PC-3 (cell line): ENCODE results near the gene RXRA. TPM values are rescaled to one million over a fixed set of nuclear protein-coding genes. Genes with fewer than 3 reads are reported as not detected.

ENCODE experiments used
- ATAC-seq: fragments of 200-7000 bp; cut with Tn5 transposase; 2 replicates; pipeline ENCODE4 v1.9.1; 2020; ENCODE audit warnings: mild to moderate bottlenecking, moderate library complexity
- BruUV-seq: library from RNA; stranded (reverse); fragments of 400-500 nt; replicated peaks from 2 replicates; lab custom pipeline; 2021; lab: Mats Ljungman, UMichigan
- CTCF ChIA-PET: fragments of 300-600 bp; sonication (Branson Sonifier 250); formaldehyde crosslinking; loops from one replicate; lab custom pipeline; 2022; ENCODE audit warnings: antibody characterized with exemption; lab: Charles Lee
- POLR2A ChIA-PET: fragments of 300-600 bp; sonication (Branson Sonifier 250); formaldehyde crosslinking; loops from one replicate; lab custom pipeline; 2022; ENCODE audit warnings: antibody characterized with exemption; ENCODE audit not compliant: unreplicated experiment; lab: Charles Lee
- DNase-seq: peaks from one replicate; pipeline ENCODE4 v3.0.0-alpha.2; 2015
- H2AFZ ChIP-seq: fragments of 300-600 bp; sonication (generic); 2 replicates; pipeline ENCODE4 v1.6.0; 2016; ENCODE audit warnings: antibody characterized with exemption, low read length
- H3F3A ChIP-seq: fragments of 300-600 bp; sonication (generic); one replicate; pipeline ENCODE4 v1.6.0; 2017; ENCODE audit warnings: antibody characterized with exemption, low read length, control low read depth, mild to moderate bottlenecking; ENCODE audit not compliant: unreplicated experiment
- H3K27ac ChIP-seq: fragments of 300-600 bp; sonication (generic); 2 replicates; pipeline ENCODE4 v1.5.1; 2016; ENCODE audit warnings: mild to moderate bottlenecking, low read length
- H3K27me3 ChIP-seq: fragments of 300-600 bp; sonication (generic); 2 replicates; pipeline ENCODE4 v1.6.1; 2016; ENCODE audit warnings: low read length, mixed read lengths
- H3K36me3 ChIP-seq: fragments of 300-600 bp; sonication (generic); 2 replicates; pipeline ENCODE4 v1.6.1; 2016; ENCODE audit warnings: low read depth, mixed run types, low read length, mixed read lengths
- H3K4me1 ChIP-seq: fragments of 300-600 bp; sonication (generic); 2 replicates; pipeline ENCODE4 v1.5.1; 2016; ENCODE audit warnings: low read length; ENCODE audit not compliant: insufficient read depth
- H3K4me2 ChIP-seq: fragments of 300-600 bp; sonication (generic); 2 replicates; pipeline ENCODE4 v1.6.0; 2016; ENCODE audit warnings: low read length
- H3K4me3 ChIP-seq: fragments of 300-600 bp; sonication (generic); 2 replicates; pipeline ENCODE4 v1.5.1; 2016; ENCODE audit warnings: mild to moderate bottlenecking, low read length, mixed read lengths
- H3K79me2 ChIP-seq: fragments of 300-600 bp; sonication (generic); 2 replicates; pipeline ENCODE4 v1.6.1; 2017; ENCODE audit warnings: low read length, mixed read lengths
- H3K9ac ChIP-seq: fragments of 300-600 bp; sonication (generic); 2 replicates; pipeline ENCODE4 v1.6.0; 2016; ENCODE audit warnings: mild to moderate bottlenecking, low read length
- H3K9me2 ChIP-seq: fragments of 300-600 bp; sonication (generic); replicated peaks from 2 replicates; pipeline ENCODE4 v1.6.1; 2016; ENCODE audit warnings: mixed run types, low read length, mixed read lengths
- H3K9me3 ChIP-seq: fragments of 300-600 bp; sonication (generic); 2 replicates; pipeline ENCODE4 v1.6.1; 2016; ENCODE audit warnings: low read length, mixed read lengths
- H4K20me1 ChIP-seq: fragments of 300-600 bp; sonication (generic); 2 replicates; pipeline ENCODE4 v1.6.1; 2016; ENCODE audit warnings: low read length, mixed read lengths
- EZH2 ChIP-seq: fragments of 300-600 bp; sonication (generic); IDR thresholded peaks from one replicate; pipeline ENCODE4 v1.6.1; 2017; ENCODE audit warnings: antibody characterized with exemption, mild to moderate bottlenecking, low read length; ENCODE audit not compliant: unreplicated experiment
- EZH2phosphoT487 ChIP-seq: fragments of 300-600 bp; sonication (generic); IDR thresholded peaks from 2 replicates; pipeline ENCODE4 v1.6.1; 2018; ENCODE audit warnings: mild to moderate bottlenecking, antibody characterized with exemption, low read length, borderline replicate concordance
- intact Hi-C: fragments of 100-400 bp; cut with micrococcal nuclease; formaldehyde crosslinking; loops from 2 replicates; pipeline ENCODE4 v1.9.0; 2023
- total RNA-seq: library from RNA; depleted of rRNA; stranded (reverse); fragments of >200 nt; gene quantifications from 2 replicates; pipeline ENCODE4 v1.2.3, GENCODE V29; 2014
- TF ChIP-seq, protein P1 (sequence below): fragments of 300-600 bp; sonication (generic); conservative IDR thresholded peaks from 2 replicates; pipeline ENCODE4 v1.5.1; 2017; ENCODE audit warnings: antibody characterized with exemption, low read depth, mild to moderate bottlenecking, low read length

Gene RXRA
- total RNA-seq, 1 experiment from 2014 or later, result 17.5 TPM

DNA sequence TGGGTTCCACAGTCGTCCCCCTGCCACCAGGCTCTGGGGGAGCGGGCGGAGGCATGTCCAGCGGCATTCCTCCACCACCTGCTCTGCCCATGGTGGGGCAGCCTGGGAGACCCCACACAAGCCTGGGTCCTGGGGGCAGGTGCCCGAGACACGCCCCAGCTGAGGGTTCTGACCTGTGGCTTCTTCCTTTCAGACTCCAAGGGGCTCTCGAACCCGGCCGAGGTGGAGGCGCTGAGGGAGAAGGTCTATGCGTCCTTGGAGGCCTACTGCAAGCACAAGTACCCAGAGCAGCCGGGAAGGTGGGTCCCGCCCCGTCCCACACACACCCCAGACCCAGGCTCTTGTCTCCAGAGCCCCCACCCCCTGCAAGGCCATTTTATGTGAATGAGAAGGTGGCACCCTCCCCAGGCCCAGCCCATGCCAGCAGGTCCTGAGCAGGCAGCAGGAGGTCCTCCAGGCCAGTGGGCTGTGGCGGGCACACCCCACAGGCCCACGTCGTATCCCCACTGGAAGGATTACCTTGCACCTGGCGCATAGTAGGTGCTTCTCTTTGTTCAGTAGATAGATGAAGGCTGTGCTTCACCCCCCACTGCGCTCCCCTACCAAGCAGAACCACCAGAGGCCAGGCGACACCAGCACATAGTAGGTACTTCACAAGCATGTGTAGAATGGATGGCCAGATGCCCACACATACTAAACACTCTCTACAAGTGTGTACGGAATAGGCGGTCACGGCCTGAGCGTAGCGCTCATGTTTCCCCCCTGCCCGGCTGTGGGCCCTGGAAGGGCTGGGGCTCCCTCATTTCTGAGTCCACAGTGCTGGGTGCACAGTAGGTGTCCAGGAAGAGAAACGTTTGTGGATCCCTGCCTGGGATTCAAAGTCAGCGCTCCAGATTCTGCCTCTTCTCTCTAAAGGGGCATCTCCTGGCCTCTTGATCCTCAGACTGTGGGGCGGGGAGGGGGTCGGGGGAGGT, 107.9 kb downstream of the RXRA start:
- intact Hi-C loops, result loop anchor here (10.0 kb wide), 1 partner anchor 69 kb away; no protein-coding TSS in a partner anchor
- no TSS peak for BruUV-seq
- Histone ChIP-seq H3K4me3 (no peak overlapping the region), H3K36me3 (no peaks in the 10 kb centered on the region), H4K20me1 (no peaks in the 10 kb centered on the region), H3K4me2 (no peak overlapping the region), H3K27ac (no peak overlapping the region), H3K27me3 (no peaks in the 10 kb centered on the region), H3K9me3 (no peaks in the 10 kb centered on the region), H3F3A (no peaks in the 10 kb centered on the region), H2AFZ (no peak overlapping the region), H3K4me1 (no peaks in the 10 kb centered on the region), H3K9ac (no peak overlapping the region), H3K79me2 (no peaks in the 10 kb centered on the region), H3K9me2 (no peaks in the 10 kb centered on the region)
- CTCF ChIA-PET, result no interaction called here
- no peak for TF ChIP-seq EZH2
- TF ChIP-seq EZH2phosphoT487, result no peak
- TF ChIP-seq, protein P1, sequence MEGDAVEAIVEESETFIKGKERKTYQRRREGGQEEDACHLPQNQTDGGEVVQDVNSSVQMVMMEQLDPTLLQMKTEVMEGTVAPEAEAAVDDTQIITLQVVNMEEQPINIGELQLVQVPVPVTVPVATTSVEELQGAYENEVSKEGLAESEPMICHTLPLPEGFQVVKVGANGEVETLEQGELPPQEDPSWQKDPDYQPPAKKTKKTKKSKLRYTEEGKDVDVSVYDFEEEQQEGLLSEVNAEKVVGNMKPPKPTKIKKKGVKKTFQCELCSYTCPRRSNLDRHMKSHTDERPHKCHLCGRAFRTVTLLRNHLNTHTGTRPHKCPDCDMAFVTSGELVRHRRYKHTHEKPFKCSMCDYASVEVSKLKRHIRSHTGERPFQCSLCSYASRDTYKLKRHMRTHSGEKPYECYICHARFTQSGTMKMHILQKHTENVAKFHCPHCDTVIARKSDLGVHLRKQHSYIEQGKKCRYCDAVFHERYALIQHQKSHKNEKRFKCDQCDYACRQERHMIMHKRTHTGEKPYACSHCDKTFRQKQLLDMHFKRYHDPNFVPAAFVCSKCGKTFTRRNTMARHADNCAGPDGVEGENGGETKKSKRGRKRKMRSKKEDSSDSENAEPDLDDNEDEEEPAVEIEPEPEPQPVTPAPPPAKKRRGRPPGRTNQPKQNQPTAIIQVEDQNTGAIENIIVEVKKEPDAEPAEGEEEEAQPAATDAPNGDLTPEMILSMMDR, result no peak
- DNase-seq (no peak), ATAC-seq (no peak)
- POLR2A ChIA-PET, result no interaction called here

DNA sequence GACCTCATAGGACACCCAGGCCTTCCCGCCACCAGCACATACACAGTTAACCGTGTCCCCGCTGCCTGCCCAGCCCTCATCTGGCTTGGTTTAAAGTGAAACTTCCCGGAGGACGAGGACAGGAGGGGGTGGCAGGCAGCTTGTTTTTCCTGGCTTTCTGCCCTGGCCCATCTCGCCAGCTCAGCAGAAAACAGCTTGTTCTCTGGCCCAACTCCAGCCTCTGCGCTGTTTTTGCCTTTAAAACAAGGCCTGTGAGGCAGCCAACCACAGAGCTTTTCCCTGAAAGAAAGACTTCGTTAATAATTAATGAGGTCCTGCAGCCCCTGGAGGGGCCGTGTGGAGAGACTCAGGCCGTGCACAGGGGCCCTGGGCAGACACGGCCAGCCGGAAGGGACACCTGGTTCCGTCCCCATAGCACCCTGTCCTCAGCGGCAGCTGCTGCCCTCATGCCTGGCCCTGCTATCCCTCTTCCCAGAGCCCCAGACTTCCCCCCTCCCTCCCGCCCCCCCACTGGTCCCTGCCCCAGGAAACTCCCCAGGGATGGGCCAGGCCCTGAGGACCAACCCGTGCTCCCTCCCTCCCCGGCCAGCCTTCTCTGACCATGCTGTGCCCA, 108.7 kb downstream of the RXRA start:
- CTCF ChIA-PET, result no interaction called here
- BruUV-seq, result no TSS peak
- DNase-seq, result peak; percentile 59
- no peaks in the 10 kb centered on the region for H3K27me3 ChIP-seq
- H3K9me2 ChIP-seq, result no peaks in the 10 kb centered on the region
- H2AFZ ChIP-seq, result no peak overlapping the region
- H3K9me3 ChIP-seq, result no peaks in the 10 kb centered on the region
- no peaks in the 10 kb centered on the region for H3K4me1 ChIP-seq
- H3F3A ChIP-seq, result no peaks in the 10 kb centered on the region
- H3K79me2 ChIP-seq, result no peaks in the 10 kb centered on the region
- ATAC-seq, result peak; percentile 65
- no peaks in the 10 kb centered on the region for H3K36me3 ChIP-seq
- TF ChIP-seq EZH2 (no peak), EZH2phosphoT487 (no peak)
- TF ChIP-seq, protein P1, result no peak
- no peaks in the 10 kb centered on the region for H4K20me1 ChIP-seq
- H3K4me2 ChIP-seq, result no peak overlapping the region
- no peak overlapping the region for H3K4me3 ChIP-seq
- POLR2A ChIA-PET, result no interaction called here
- H3K9ac ChIP-seq, result no peak overlapping the region
- intact Hi-C loops, result loop anchor here (10.0 kb wide), 1 partner anchor 70 kb away; no protein-coding TSS in a partner anchor
- no peak overlapping the region for H3K27ac ChIP-seq
